ENCODE measurements around the gene RND2. TPM values are rescaled to one million over a fixed set of nuclear protein-coding genes. Genes with fewer than 3 reads are reported as not detected.

RND2 gene
- total and polyA plus RNA-seq, 9 of the 15 experiments (the other 6 are each of a cell fraction or from before 2014, with no cell fraction given), result 0.15 to 1.9 (median 0.98) TPM

- TF ChIP-seq ZNF696 (CRISPR knock-in tag; conservative IDR thresholded peaks at IDR 0.05) (no peak), NFIX (CRISPR knock-in tag; IDR thresholded peaks at IDR 0.05; ENCODE audit: low read depth) (no peak), ZNF224 (CRISPR knock-in tag; IDR thresholded peaks at IDR 0.05) (no peak), NR2F6 (CRISPR knock-in tag; IDR thresholded peaks at IDR 0.05) (no peak), BRD9 (IDR thresholded peaks at IDR 0.05; ENCODE audit: low read depth, partially characterized antibody) (peak; percentile 98), U2AF2 (optimal IDR thresholded peaks at IDR 0.05; ENCODE audit: low read depth, low read length) (no peak), AFF1 (IDR thresholded peaks at IDR 0.05; ENCODE audit: low read depth in 1 of 2, partially characterized antibody in 2 of 2) (peak in 1 of 2 experiments; percentile 82), ZKSCAN8 (CRISPR knock-in tag; IDR thresholded peaks at IDR 0.05) (no peak), JUND (IDR thresholded peaks at IDR 0.05; ENCODE audit: borderline replicate concordance, low read depth, low read length) (peak; percentile 93), JUND (tag; IDR thresholded peaks at IDR 0.05; ENCODE audit: borderline replicate concordance, low read depth, low read length) (peak; percentile 83; the same call in 2 of the 3 replicates), NR2C1 (IDR thresholded peaks at IDR 0.05) (peak; percentile 99), NR2C1 (tag; IDR thresholded peaks at IDR 0.05) (peak; percentile 100), ZNF311 (CRISPR knock-in tag; IDR thresholded peaks at IDR 0.05) (no peak), C11orf30 (IDR thresholded peaks at IDR 0.05; ENCODE audit: low read depth) (peak; percentile 86), MAFF (IDR thresholded peaks at IDR 0.05; ENCODE audit: low read length) (peak; percentile 40; the same call in 1 of the 2 replicates), E2F3 (CRISPR knock-in tag; IDR thresholded peaks at IDR 0.05) (0 out of 2 replicates have a peak, but pooled peaks have one; percentile 28), EZH2 (IDR thresholded peaks at IDR 0.05; ENCODE audit: borderline replicate concordance, low read depth, low read length) (no peak), SRSF7 (optimal IDR thresholded peaks at IDR 0.05; ENCODE audit: low read depth, low read length) (no peak), GTF2B (IDR thresholded peaks at IDR 0.05; ENCODE audit: extremely low read depth, insufficient read length) (peak; percentile 75), HNRNPLL (IDR thresholded peaks at IDR 0.05; ENCODE audit: low read depth, low read length, poor library complexity, severe bottlenecking) (peak; percentile 62), ZNF274 (IDR thresholded peaks at IDR 0.05; ENCODE audit: borderline replicate concordance, low read depth, low read length) (no peak), PML (IDR thresholded peaks at IDR 0.05; ENCODE audit: low read length) (peak; percentile 82)
Observed at GRCh38 chr17:42997984-42998938, 26.8 kb upstream of the RND2 start, which contains the start of gene RPL27 (continued).

Measured in K562 (cell line).